ENCODE results near the gene CHST11.

Gene CHST11

DNA sequence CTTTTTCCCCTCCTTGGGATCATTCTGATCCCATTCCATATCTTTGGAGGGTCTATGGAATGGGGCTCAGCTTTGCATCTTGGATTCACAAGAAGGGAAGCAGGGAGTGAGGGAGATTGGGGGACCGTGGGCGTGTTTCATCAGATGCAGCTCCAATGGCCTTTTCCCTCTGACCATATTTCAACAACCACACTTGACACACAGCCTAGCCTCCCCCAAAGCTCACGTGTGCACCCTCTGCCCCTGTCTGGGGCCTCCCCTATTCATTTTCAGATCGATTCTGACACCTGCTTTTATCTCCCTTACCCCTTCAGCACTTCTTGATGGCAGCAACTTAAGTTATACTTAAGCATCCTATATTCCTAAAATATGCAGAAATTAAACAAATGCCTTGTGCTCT is 126.6 kb downstream of the CHST11 start:
- Mint-ChIP-seq H3K4me3 (no peak overlapping the region), H3K4me1 (ENCODE audit: low read depth) (peaks cover 54% of the 10 kb centered on the region), H3K27ac (no peak overlapping the region), H3K27me3 (no peaks in the 10 kb centered on the region), H3K9me3 (ENCODE audit: low read depth) (no peaks in the 10 kb centered on the region), H3K36me3 (peaks cover 2% of the 10 kb centered on the region)

DNA sequence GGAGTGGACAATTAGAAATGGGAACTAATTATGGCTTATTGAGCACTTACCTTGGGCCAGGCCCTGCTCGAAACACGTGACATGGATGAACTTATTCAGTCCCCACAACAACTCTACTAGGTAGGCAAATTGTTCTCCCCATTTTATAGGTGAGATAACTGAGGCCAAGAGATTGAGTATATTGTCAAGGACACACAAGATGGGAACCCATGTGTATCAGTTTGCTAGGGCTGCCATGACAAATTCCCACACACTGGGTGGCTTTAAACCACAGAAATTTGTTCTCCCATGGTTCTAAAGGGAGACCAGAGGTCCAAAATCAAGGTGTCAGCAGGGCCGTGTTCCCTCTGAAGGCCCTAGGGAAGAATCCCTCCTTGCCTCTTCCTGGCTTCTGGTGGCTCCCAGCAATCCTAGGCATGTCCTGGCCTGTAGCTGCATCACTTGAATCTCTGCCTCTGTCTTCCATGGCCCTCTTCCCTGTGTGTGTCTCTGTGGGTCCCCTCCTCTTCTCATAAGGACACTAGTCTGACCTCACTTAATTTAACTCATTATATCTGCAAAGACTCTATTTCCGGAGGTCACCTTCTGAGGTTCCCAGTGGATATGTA is 128.8 kb downstream of the CHST11 start:
- no peak overlapping the region for H3K27ac Mint-ChIP-seq
- no peak overlapping the region for H3K4me3 Mint-ChIP-seq
- H3K27me3 Mint-ChIP-seq: no peaks in the 10 kb centered on the region
- H3K36me3 Mint-ChIP-seq: peaks cover 2% of the 10 kb centered on the region
- no peaks in the 10 kb centered on the region for H3K9me3 Mint-ChIP-seq (ENCODE audit: low read depth)
- peaks cover 36% of the 10 kb centered on the region for H3K4me1 Mint-ChIP-seq (ENCODE audit: low read depth)

DNA sequence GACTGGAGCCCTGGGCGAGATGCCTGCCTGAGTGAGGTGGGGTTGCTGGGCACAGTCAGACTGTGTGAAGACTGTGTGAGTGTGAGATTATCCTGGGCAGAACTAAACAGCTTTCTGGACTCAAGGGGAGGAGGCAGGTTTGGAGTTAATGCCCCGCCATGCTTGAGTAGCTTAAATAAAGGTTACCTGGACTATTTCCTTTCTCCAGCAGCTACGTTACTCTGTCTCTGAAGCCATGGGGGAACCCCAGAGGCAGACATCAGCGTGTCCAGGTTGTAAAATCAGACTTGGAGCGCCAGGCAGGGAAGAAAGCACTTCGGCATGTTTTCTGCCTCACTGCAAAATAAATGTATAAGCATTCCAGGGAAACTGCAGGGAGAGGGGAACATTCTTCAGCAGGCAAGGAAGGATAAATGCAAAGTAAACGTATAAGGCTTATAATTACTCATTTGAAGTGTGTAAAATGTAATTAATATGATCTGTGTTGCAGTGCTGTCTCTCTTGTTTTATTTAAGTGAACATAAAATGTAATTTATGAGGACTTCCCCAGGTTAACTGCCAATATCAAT is 129.7 kb downstream of the CHST11 start:
- Mint-ChIP-seq H3K4me3 (no peak overlapping the region), H3K27me3 (no peaks in the 10 kb centered on the region), H3K36me3 (peaks cover 2% of the 10 kb centered on the region), H3K4me1 (ENCODE audit: low read depth) (peaks cover 30% of the 10 kb centered on the region), H3K27ac (no peak overlapping the region), H3K9me3 (ENCODE audit: low read depth) (no peaks in the 10 kb centered on the region)

DNA sequence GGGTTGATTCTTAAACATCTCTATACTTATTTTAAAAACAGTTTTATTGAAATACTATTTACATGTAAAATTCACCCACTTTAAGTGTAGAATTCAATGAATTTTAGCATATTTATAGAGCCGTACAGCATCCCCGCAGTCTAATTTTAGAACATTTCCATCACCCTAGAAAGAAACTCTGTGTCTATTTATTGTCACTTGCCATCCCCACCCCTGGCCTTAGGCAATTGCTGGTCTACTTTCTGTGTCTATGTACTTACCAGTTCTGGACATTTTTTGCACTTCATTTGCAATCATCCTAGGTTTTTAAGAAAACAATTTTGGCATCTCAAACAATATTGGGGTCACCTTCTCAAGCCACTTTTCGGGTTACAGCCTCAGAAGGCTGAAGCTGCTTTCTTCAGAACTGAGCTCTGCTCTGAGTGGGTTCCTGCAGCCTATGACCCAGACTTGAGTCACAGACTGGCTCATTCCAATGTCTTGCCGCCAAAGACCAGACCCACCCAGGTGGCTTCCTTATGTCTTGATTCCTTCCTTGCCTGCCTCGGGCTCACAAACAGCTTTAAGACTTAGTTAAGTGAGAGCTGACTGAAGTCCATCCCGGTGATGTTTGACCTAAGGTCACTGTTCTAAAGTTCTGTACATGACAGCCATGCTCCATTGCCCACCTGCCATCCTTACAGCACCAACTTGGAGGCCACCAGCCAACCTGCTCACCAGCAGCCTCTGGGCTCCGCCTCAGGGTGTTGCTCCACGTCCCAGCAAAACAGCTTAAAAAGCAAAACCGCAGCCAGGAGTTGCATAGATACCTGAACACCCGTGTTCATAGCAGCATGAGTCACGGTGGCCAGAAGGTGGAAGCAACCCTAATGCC is 131.5 kb downstream of the CHST11 start:
- H3K27ac Mint-ChIP-seq: no peak overlapping the region
- no peaks in the 10 kb centered on the region for H3K9me3 Mint-ChIP-seq (ENCODE audit: low read depth)
- H3K36me3 Mint-ChIP-seq: peaks cover 2% of the 10 kb centered on the region
- peaks cover 16% of the 10 kb centered on the region for H3K4me1 Mint-ChIP-seq (ENCODE audit: low read depth)
- H3K4me3 Mint-ChIP-seq: no peak overlapping the region
- H3K27me3 Mint-ChIP-seq: no peaks in the 10 kb centered on the region

DNA sequence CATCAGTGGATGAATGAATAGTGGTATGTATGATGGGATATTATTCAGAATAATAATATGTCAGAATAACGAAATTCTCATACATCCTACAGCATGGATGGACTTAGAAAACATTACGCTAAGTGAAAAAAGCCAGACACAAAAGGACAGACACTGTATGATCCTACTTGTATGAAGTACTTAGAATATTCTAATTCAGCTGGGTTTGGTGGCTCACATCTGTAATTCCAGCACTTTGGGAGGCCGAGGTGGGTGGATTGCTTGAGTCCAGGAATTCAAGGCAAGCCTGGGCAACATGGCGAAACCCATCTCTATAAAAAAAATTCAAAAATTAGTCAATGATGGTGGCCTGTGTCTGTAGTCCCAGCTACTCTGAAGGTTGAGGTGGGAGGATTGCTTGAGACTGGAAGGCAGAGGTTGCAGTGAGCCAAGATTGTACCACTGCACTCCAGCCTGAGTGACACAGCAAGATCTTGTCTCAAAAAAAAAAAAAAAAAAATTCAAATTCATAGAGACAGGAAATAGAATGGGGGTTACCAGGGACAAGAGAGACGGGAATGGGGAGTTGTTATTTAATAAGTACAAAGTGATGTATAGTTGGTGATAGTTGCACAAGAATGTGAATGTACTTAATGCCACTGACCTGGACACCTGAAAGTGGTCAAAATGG is 132.3 kb downstream of the CHST11 start:
- Mint-ChIP-seq H3K27ac (no peak overlapping the region), H3K9me3 (ENCODE audit: low read depth) (no peaks in the 10 kb centered on the region), H3K4me1 (ENCODE audit: low read depth) (peaks cover 12% of the 10 kb centered on the region)

DNA sequence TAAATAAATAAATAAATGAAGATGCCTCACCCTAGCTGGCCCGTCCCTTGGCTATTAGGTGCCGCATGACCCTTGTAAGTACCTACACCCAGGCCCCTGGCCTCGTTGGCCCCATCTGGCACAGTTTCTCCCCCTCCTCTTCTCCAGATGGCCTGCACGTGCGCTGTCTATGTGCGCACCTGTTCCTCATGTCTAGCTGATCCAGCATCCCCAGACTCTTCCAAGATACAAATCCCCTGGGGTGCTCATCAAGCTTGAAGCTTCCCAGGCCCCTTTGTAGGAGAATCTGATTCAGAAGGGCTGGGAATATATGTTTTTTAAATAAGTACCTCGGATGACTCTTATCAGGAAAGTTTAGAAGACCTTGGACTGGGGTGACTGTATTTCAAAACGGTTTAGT is 133.3 kb downstream of the CHST11 start:
- peaks cover 2% of the 10 kb centered on the region for H3K36me3 Mint-ChIP-seq
- H3K27ac Mint-ChIP-seq: no peak overlapping the region
- no peaks in the 10 kb centered on the region for H3K9me3 Mint-ChIP-seq (ENCODE audit: low read depth)
- no peaks in the 10 kb centered on the region for H3K27me3 Mint-ChIP-seq
- H3K4me1 Mint-ChIP-seq (ENCODE audit: low read depth): peaks cover 15% of the 10 kb centered on the region
- no peak overlapping the region for H3K4me3 Mint-ChIP-seq

More for the DNA sequence above, 132.3 kb downstream of the CHST11 start:
- H3K4me3 Mint-ChIP-seq: no peak overlapping the region
- H3K36me3 Mint-ChIP-seq: peaks cover 2% of the 10 kb centered on the region
- H3K27me3 Mint-ChIP-seq: no peaks in the 10 kb centered on the region

DNA sequence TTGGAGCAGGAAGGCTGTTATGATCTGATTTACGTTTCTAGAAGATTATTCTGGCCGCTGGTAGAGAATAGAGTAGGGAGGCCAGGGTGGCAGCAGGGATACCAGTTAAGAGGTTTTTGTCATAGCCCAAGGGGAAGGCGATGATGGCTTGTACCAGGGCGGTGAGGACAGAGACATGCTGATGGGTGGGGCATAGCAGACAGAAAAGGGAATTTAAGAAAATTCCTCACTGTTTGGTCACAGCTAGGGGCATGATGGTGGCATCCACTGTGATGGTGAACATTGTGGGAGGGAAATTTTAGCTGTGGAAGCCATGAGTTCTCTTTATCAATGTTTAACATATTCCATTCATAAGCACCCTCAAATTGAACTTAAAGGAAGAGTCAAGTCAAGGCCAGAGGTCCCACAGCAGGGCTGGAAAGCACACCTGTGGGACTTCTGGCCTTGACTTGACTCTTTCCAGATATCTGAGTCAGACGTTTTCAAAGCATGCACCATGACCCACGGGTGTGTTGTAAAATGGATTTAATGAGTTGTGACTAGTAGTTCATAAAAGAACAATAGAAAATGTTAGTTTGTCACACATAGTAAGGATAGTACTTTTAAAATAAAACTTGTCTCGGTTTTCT is 134.6 kb downstream of the CHST11 start:
- no peaks in the 10 kb centered on the region for H3K9me3 Mint-ChIP-seq (ENCODE audit: low read depth)
- no peaks in the 10 kb centered on the region for H3K27me3 Mint-ChIP-seq
- H3K4me1 Mint-ChIP-seq (ENCODE audit: low read depth): peaks cover 16% of the 10 kb centered on the region
- H3K36me3 Mint-ChIP-seq: no peaks in the 10 kb centered on the region
- no peak overlapping the region for H3K4me3 Mint-ChIP-seq
- no peak overlapping the region for H3K27ac Mint-ChIP-seq

DNA sequence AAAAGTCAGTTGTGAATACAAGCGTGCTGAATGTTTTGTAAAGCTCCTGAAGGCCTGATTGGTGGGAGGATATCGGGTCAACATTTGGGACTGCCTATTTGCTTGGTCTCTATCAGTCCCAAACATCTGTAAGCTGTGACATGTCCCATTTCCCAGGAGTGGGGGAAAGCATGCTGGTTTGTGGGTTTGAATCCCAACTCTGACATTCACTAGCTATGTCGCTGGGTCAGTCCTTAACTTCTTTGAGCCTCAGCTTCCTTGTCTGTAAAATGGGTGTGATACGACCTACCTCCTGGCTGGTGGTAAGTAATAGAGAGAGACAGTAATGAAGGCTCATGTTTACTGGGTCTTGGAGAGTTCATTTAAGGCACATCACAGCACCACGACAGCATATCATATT is 136.7 kb downstream of the CHST11 start:
- Mint-ChIP-seq H3K9me3 (ENCODE audit: low read depth) (no peaks in the 10 kb centered on the region), H3K4me1 (ENCODE audit: low read depth) (peaks cover 22% of the 10 kb centered on the region)

DNA sequence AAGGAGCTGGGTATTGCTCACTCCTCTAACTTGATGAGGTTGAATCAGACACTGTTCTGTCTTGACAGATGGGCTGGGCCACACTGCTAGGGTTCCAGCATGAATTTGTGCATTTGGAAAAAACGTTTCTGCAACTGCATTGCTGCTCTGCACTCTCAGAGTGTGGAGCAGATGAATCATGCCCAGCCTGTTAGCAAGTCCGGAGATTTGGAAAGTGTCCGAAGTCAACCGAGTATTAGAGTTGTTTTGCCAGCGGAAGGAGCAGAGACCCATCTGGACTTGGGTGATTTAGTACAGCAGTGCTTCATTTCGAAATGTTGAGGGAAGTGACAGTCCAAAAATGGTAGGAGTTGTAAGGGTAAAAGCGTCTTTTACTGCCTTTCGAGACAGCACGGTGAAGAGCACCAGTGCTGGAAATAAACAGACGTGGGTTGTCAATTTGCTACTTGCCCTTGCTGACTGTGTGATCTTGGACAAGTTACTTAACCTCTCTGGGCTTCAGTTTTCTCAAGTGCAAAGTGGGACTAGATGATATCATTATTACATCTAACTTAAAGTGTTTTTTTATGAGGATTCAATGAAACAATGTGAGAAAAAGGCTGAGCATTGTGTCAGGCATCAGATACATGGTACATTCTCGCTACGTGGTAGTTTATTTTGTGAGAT is 139.5 kb downstream of the CHST11 start:
- peaks cover 25% of the 10 kb centered on the region for H3K4me1 Mint-ChIP-seq (ENCODE audit: low read depth)

More for the DNA sequence above, 136.7 kb downstream of the CHST11 start:
- Mint-ChIP-seq H3K4me3 (no peak overlapping the region), H3K36me3 (no peaks in the 10 kb centered on the region), H3K27ac (no peak overlapping the region), H3K27me3 (no peaks in the 10 kb centered on the region)

DNA sequence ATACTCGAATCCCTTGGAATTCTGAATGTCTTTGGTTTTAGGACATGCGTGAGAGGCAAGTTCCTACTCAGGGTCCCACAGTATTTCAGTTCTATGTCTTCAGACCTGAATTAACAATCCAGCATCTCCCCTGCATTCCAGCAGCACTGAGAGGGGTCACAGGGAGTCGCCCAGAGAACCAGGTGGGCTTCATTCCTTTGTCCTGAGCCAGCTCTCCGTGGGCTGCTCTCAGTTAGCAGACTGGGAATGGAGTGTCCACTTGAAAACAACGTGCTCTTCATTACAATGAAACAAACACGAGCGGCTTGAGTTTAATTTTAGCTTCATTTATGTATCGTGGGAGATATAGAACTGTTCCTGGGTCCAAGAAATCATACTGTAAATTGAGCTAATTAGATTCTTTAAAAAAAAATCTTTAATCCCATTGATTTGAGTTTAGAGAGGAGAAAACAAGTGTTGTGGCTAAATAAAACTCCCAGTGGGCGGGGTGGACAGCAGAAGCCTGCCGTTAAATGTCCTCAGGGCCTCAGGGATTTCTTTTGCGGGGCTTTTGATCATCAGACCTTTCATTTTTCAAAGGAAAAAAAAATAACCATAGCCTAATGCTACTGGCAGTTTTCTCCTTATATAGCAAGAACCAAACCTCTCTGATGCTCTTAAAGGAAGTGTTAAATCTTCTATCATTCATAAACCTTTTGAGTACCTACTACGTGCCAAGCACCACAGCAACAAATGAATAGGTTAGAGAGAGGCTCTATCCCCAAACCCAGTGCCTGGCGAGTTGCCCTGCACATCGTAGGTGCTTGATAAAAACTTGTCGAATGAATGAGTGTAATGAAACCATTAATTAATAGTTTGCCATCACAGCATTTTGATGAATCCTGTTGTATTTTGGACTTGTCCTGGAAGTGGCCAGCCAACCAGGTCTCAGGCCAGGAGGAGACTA is 140.4 kb downstream of the CHST11 start:
- Mint-ChIP-seq H3K4me3 (no peak overlapping the region), H3K4me1 (ENCODE audit: low read depth) (peaks cover 30% of the 10 kb centered on the region), H3K9me3 (ENCODE audit: low read depth) (no peaks in the 10 kb centered on the region), H3K27ac (no peak overlapping the region), H3K27me3 (no peaks in the 10 kb centered on the region), H3K36me3 (peaks cover 2% of the 10 kb centered on the region)

More for the DNA sequence above, 139.5 kb downstream of the CHST11 start:
- no peak overlapping the region for H3K4me3 Mint-ChIP-seq
- peaks cover 1% of the 10 kb centered on the region for H3K36me3 Mint-ChIP-seq
- H3K27ac Mint-ChIP-seq: peak overlapping the region; percentile 38
- H3K27me3 Mint-ChIP-seq: no peaks in the 10 kb centered on the region
- no peaks in the 10 kb centered on the region for H3K9me3 Mint-ChIP-seq (ENCODE audit: low read depth)

DNA sequence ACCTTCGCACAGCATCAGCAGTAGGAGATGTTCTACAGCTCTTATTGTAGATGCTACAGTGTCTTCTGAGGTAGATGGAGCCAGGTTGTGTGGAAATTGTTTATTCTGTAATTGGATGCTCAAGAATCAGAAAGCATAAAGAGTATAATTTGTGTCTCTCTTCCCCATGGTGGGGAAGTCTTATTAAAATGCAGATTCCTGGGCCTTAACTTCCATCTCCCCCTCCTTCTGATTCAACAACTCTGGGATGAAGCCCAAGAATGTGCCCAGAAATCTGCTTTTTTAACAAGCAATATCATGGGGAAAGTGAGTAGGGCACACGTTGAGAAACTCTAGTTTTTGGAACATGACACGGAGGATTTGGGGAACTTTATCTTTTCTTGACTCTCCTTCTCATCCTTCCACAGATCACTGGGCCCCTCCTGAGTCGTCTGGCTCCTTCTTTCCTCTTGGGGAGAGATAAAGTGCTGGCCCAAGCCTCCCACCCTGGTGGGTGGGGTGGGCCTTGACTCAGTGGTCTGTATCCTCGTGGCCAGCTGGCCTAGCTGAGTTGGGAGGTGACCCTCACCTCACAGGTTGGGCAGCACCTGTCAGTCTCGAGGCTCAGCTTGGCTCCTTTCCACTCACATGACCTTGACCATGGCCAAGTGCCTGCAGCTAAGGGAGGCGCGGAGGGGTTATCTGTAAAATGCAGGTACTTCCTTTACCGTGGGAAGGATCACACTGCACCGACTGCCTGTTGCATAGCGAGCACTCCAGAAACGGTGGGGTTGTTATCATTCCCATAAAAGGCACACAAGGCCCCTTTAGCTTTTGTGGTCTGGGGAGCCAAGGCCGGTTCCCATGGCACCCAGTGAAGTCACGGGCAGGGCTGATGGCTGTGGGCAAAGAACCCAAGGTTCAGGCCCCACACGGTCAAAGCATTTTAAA is 141.9 kb downstream of the CHST11 start:
- H3K4me3 Mint-ChIP-seq: no peak overlapping the region
- no peaks in the 10 kb centered on the region for H3K27me3 Mint-ChIP-seq
- no peaks in the 10 kb centered on the region for H3K9me3 Mint-ChIP-seq (ENCODE audit: low read depth)
- H3K36me3 Mint-ChIP-seq: peaks cover 6% of the 10 kb centered on the region
- no peak overlapping the region for H3K27ac Mint-ChIP-seq
- H3K4me1 Mint-ChIP-seq (ENCODE audit: low read depth): peaks cover 39% of the 10 kb centered on the region

DNA sequence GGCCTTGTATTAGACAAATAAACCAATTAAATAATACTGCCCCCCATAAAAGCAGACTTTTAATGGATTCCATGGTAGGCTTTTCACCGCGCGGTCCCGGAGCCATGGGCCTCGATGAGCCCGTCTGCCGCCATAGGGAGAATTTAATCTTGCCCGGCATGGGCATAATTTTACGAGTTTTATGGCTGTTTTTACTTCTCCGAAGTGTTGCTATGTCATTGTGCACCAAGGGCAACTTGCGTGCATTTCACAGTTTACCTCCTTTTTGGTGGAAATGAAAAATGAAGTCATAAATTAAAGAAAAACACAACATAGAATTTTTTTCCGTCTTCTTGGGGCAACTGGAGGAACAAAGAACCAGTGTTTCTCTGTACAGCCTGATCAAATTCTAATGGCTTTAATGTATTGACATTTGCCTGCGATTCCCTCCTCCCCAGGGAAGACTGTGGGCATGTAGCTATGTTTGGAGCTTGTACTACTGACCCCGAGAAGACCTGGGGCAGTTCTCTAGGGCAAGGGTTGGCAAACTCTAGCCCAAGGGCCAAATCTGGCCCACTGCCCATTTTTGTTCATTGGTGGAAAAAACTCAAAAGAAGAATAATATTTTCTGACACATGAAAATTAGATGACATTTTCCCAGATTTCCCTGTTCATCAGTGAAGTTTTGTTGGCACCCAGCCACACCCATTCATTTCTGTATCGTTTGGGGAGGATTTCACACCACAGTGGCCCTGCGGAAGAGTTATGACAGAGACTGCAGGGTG is 142.7 kb downstream of the CHST11 start:
- Mint-ChIP-seq H3K4me1 (ENCODE audit: low read depth) (peaks cover 43% of the 10 kb centered on the region), H3K4me3 (no peak overlapping the region), H3K27ac (no peak overlapping the region), H3K36me3 (peaks cover 6% of the 10 kb centered on the region), H3K27me3 (no peaks in the 10 kb centered on the region), H3K9me3 (ENCODE audit: low read depth) (no peaks in the 10 kb centered on the region)

Data from activated naive CD8-positive, alpha-beta T cell (primary cell).